Subcutaneous adipose tissue (tissue), 4 donors: ENCODE results near the gene TIMM44. TPM values are rescaled to one million over a fixed set of nuclear protein-coding genes. Genes with fewer than 3 reads are reported as not detected.

Experiments
- CTCF ChIP-seq: fragments of 450-650 bp; IDR thresholded peaks from one replicate; pipeline ENCODE4 v1.5.1; 2016; ENCODE audit warnings: low read depth, mild to moderate bottlenecking, control low read depth, antibody characterized with exemption, moderate library complexity
- total RNA-seq, 4 donors: library from RNA; depleted of rRNA; stranded (reverse); fragments of >200 nt; gene quantifications; one replicate each; pipeline ENCODE4 v1.1.0, GENCODE V29; 2016

The TIMM44 gene
- total RNA-seq, 4 donors from 2014 or later: 31.6 to 44.1 (median 38.0) TPM

GRCh38 chr19:7908742-7909461 lies 34.6 kb downstream of the TIMM44 start:
- TF ChIP-seq CTCF: no peak

DNA sequence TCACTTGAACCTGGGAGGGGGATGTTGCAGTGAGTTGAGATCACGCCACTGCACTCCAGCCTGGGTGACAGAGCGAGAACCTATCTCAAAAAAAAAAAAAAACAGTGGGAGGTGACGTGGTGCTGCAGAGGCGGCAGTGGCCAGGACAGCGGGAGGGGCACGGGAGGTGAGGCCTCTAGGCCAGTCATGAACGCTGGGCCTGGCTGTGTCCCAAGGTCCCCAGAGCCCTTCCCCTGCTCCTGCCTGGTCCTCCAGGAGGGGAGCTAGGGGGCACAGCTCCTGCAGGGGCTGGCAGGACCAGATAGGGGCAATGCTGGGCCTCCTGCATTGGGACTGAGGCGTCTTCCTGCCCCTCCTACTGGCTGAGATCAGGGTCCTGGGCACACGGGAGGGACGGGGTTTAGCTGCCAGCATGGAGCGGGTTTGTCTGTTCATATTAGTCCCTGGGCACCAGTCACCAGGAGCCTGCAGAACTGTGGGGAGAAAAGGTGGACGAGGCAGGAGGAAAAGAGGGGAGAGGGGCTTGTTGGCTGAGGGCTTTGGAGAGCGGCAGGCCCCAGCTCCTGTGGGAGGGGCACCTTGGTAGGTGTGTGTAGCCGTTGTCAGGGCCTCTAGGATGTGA lies 35.3 kb downstream of the TIMM44 start:
- TF ChIP-seq CTCF: no peak

GRCh38 chr19:7907544-7907943 lies 35.9 kb downstream of the TIMM44 start:
- TF ChIP-seq CTCF: no peak

DNA sequence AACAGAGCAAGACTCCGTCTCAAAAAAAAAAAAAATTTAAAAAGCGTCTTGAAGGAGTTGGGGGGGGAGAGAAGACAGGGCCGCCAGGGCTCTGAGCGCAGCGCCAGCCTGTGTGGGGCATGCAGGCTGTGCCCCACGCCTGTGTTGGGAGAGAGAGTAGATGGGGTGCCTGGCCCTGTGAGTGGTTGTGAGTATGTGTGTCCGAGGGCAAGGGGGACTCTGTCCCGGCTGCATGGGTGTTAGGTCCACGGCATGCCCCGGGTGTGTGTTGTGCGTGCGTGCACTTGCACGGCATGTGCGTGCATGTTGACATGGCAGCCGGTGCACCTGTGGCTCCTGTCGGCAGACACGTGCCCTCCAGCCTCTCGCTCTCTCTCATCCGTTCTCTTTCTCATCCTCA lies 36.3 kb downstream of the TIMM44 start:
- no peak for TF ChIP-seq CTCF

DNA sequence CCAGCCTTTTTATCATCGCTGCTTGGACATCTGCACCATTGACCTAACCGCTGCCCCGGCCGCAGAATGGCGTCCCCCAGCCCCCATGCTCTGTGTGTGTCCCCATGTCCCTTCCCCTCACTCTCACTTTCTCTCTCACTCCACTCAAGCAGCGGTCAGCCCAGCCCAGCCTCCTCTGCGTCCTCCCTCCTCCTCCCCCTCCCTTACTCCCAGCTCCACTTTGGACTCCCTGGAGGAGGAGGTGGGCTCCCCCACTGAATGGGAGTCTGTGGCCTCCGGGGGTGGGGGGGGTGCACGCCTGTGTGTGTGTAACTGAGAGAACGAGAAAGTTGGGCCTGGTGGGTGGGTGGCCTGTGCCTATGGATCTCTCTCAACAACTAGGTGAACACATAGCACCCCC lies 37.6 kb downstream of the TIMM44 start:
- no peak for TF ChIP-seq CTCF

- TF ChIP-seq CTCF: no peak
Measured at GRCh38 chr19:7905268-7905667, 38.2 kb downstream of the TIMM44 start.

GRCh38 chr19:7904074-7905020 lies 39.1 kb downstream of the TIMM44 start:
- TF ChIP-seq CTCF: no peak
